GM23338 (cell line): Measurements from ENCODE around the gene TIMP4. TPM values are rescaled to one million over a fixed set of nuclear protein-coding genes. Genes with fewer than 3 reads are reported as not detected.

Experiments
- ATAC-seq: fragments of 200-7000 bp; cut with Tn5 transposase; 3 replicates; pipeline ENCODE4 v1.9.1; 2020
- DNase-seq: peaks from one replicate; pipeline ENCODE4 v3.0.0-alpha.2; 2015; ENCODE audit warnings: low spot score
- H2AFZ ChIP-seq: fragments of 200-600 bp; sonication (generic); 2 replicates; pipeline ENCODE4 v1.8.0; 2016; ENCODE audit warnings: antibody characterized with exemption, mild to moderate bottlenecking, moderate library complexity
- H3F3A ChIP-seq: fragments of 200-600 bp; sonication (generic); replicated peaks from 2 replicates; pipeline ENCODE4 v1.8.0; 2017; ENCODE audit warnings: antibody characterized with exemption, mixed run types, low read depth
- H3K27ac ChIP-seq: fragments of 200-600 bp; sonication (generic); 2 replicates; pipeline ENCODE4 v1.6.1; 2016; ENCODE audit warnings: low read depth
- H3K27me3 ChIP-seq: fragments of 200-600 bp; sonication (generic); 2 replicates; pipeline ENCODE4 v1.8.0; 2016; ENCODE audit warnings: mild to moderate bottlenecking, mixed run types, moderate library complexity; ENCODE audit not compliant: insufficient read depth
- H3K36me3 ChIP-seq: fragments of 200-600 bp; sonication (generic); 2 replicates; pipeline ENCODE4 v1.8.0; 2016; ENCODE audit warnings: mild to moderate bottlenecking; ENCODE audit not compliant: insufficient read depth
- H3K4me1 ChIP-seq: fragments of 200-600 bp; sonication (generic); 2 replicates; pipeline ENCODE4 v1.8.0; 2016; ENCODE audit warnings: mild to moderate bottlenecking, moderate library complexity; ENCODE audit not compliant: insufficient read depth
- H3K4me2 ChIP-seq: fragments of 200-600 bp; sonication (generic); 2 replicates; pipeline ENCODE4 v1.7.1; 2017; ENCODE audit warnings: mixed run types
- H3K4me3 ChIP-seq: fragments of 200-600 bp; sonication (generic); 2 replicates; pipeline ENCODE4 v1.6.1; 2016; ENCODE audit warnings: mixed run types
- H3K79me2 ChIP-seq: fragments of 200-600 bp; sonication (generic); replicated peaks from 2 replicates; pipeline ENCODE4 v1.8.0; 2017; ENCODE audit warnings: mild to moderate bottlenecking; ENCODE audit not compliant: insufficient read depth
- H3K9me2 ChIP-seq: fragments of 200-600 bp; sonication (generic); 2 replicates; pipeline ENCODE4 v1.8.0; 2017; ENCODE audit not compliant: insufficient read depth
- H4K20me1 ChIP-seq: fragments of 200-600 bp; sonication (generic); replicated peaks from 2 replicates; pipeline ENCODE4 v1.8.0; 2017; ENCODE audit warnings: mild to moderate bottlenecking; ENCODE audit not compliant: insufficient read depth
- H3K27ac Mint-ChIP-seq: 2 replicates; pipeline ENCODE4 v1.8.0; 2020; ENCODE audit warnings: inconsistent platforms, mild to moderate bottlenecking, moderate library complexity, mixed read lengths
- H3K27me3 Mint-ChIP-seq: 3 replicates; pipeline ENCODE4 v1.8.0; 2022; ENCODE audit warnings: low read depth, mild to moderate bottlenecking, moderate library complexity, mixed read lengths, inconsistent platforms; ENCODE audit not compliant: insufficient read depth, poor library complexity
- H3K36me3 Mint-ChIP-seq: 3 replicates; pipeline ENCODE4 v1.8.0; 2021; ENCODE audit warnings: low read depth, mild to moderate bottlenecking, inconsistent platforms, moderate library complexity, mixed read lengths
- H3K4me1 Mint-ChIP-seq: 3 replicates; pipeline ENCODE4 v1.8.0; 2020; ENCODE audit warnings: mild to moderate bottlenecking, inconsistent platforms, mixed read lengths
- H3K4me3 Mint-ChIP-seq: 3 replicates; pipeline ENCODE4 v1.8.0; 2021; ENCODE audit warnings: moderate library complexity, mild to moderate bottlenecking, inconsistent platforms, mixed read lengths
- H3K9me3 Mint-ChIP-seq: 3 replicates; pipeline ENCODE4 v1.8.0; 2020; ENCODE audit warnings: moderate library complexity, mild to moderate bottlenecking, inconsistent platforms, mixed read lengths
- CREB1 ChIP-seq: fragments of 250-450 bp; sonication (Bioruptor Pico); IDR thresholded peaks from 2 replicates; pipeline ENCODE4 v1.5.0; 2020; ENCODE audit warnings: low read depth, mild to moderate bottlenecking, moderate library complexity
- EZH2 ChIP-seq: fragments of 200-600 bp; sonication (generic); IDR thresholded peaks from one replicate; pipeline ENCODE4 v1.8.0; 2017; ENCODE audit warnings: antibody characterized with exemption, mild to moderate bottlenecking, low read depth; ENCODE audit not compliant: unreplicated experiment
- EZH2phosphoT487 ChIP-seq: fragments of 200-600 bp; sonication (generic); IDR thresholded peaks from one replicate; pipeline ENCODE4 v1.8.1; 2018; ENCODE audit warnings: antibody characterized with exemption; ENCODE audit not compliant: unreplicated experiment
- JUNB ChIP-seq: IDR thresholded peaks from one replicate; pipeline ENCODE4 v1.6.1; 2016; ENCODE audit warnings: antibody characterized with exemption; ENCODE audit not compliant: unreplicated experiment
- NANOG ChIP-seq: IDR thresholded peaks from 2 replicates; pipeline ENCODE4 v1.6.1; 2016; ENCODE audit warnings: antibody characterized with exemption, borderline replicate concordance
- POLR2AphosphoS5 ChIP-seq: IDR thresholded peaks from 2 replicates; pipeline ENCODE4 v1.6.1; 2016; ENCODE audit warnings: antibody characterized with exemption, low read depth
- STAT1 ChIP-seq: IDR thresholded peaks from one replicate; pipeline ENCODE4 v1.6.1; 2016; ENCODE audit warnings: antibody characterized with exemption; ENCODE audit not compliant: unreplicated experiment
- ZNF114 ChIP-seq: fragments of 250-450 bp; sonication (Bioruptor Pico); IDR thresholded peaks from 2 replicates; pipeline ENCODE4 v1.5.0; 2020; ENCODE audit warnings: mild to moderate bottlenecking, moderate library complexity
- ZNF331 ChIP-seq: fragments of 250-450 bp; sonication (Bioruptor Pico); IDR thresholded peaks from 2 replicates; pipeline ENCODE4 v1.5.0; 2020; ENCODE audit warnings: low read depth, mild to moderate bottlenecking, moderate library complexity
- polyA plus RNA-seq: library from polyadenylated mRNA; unstranded; fragments of >200 nt; fragmentation: Nextera tagmentation; extraction: Ambion mirVana; gene quantifications from 2 replicates; pipeline ENCODE4 v1.2.1, GENCODE V29; 2016
- total RNA-seq: library from RNA; depleted of rRNA; stranded (reverse); fragments of >200 nt; shearing (Covaris generic); gene quantifications from 2 replicates; pipeline ENCODE4 v1.2.3, GENCODE V29; 2014
- TF ChIP-seq, protein P1 (sequence below): IDR thresholded peaks from 2 replicates; pipeline ENCODE4 v1.6.1; 2016; ENCODE audit warnings: antibody characterized with exemption
- TF ChIP-seq, protein P2 (sequence below): fragments of 250-450 bp; sonication (Bioruptor Pico); IDR thresholded peaks from 2 replicates; pipeline ENCODE4 v1.5.0; 2020; ENCODE audit warnings: mild to moderate bottlenecking, moderate library complexity
- TF ChIP-seq, protein P3 (sequence below): IDR thresholded peaks from one replicate; pipeline ENCODE4 v1.6.1; 2018; ENCODE audit warnings: antibody characterized with exemption; ENCODE audit not compliant: unreplicated experiment
- TF ChIP-seq, protein P4 (sequence below), 2 experiments: fragments of 200-600 bp in 1 of 2; sonication (generic) in 1 of 2; conservative IDR thresholded peaks; 2 replicates each; pipeline versions ENCODE4 v1.5.1 to v1.6.1; 2016 to 2017; ENCODE audit warnings: antibody characterized with exemption in 2 of 2, low read depth in 2 of 2, mild to moderate bottlenecking in 2 of 2, moderate library complexity in 1 of 2

The TIMP4 gene
- total and polyA plus RNA-seq, 2 experiments from 2014 or later = 6.7 to 11.1 TPM

DNA sequence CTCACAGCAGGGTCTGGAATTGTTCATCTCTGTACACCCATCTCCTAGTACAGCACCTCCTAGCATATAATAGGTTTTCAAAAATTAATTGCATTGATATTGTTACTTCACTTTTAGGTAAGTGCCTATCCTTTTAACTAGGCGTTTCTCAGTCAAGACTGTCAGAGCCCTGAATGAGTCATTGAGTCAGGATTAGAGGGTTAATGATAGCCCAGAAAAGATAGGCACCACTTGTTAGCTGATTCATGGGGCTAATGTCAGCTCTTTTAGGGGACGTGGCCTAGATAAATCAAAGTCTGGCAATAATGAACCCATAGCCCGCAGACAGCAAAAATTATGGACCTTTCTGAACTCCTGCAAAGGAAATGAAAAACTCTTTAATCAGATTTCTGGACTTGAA, 42.9 kb downstream of the TIMP4 start:
- Histone ChIP-seq H4K20me1 (no peaks in the 10 kb centered on the region), H3K4me2 (no peak overlapping the region), H3K27ac (no peak overlapping the region), H3K27me3 (no peaks in the 10 kb centered on the region), H3K36me3 (no peaks in the 10 kb centered on the region), H3K79me2 (no peaks in the 10 kb centered on the region), H3K4me1 (no peaks in the 10 kb centered on the region), H3K4me3 (no peak overlapping the region), H3K9me2 (peaks cover 4% of the 10 kb centered on the region; the same call in 1 of the 2 replicates), H3F3A (no peaks in the 10 kb centered on the region), H2AFZ (no peak overlapping the region)
- Mint-ChIP-seq H3K27me3 (peaks cover 2% of the 10 kb centered on the region), H3K27ac (no peak overlapping the region), H3K4me1 (no peaks in the 10 kb centered on the region), H3K4me3 (no peak overlapping the region), H3K9me3 (peaks cover 6% of the 10 kb centered on the region), H3K36me3 (peaks cover 10% of the 10 kb centered on the region)
- DNase-seq (no peak), ATAC-seq (no peak)
- TF ChIP-seq, protein P1, sequence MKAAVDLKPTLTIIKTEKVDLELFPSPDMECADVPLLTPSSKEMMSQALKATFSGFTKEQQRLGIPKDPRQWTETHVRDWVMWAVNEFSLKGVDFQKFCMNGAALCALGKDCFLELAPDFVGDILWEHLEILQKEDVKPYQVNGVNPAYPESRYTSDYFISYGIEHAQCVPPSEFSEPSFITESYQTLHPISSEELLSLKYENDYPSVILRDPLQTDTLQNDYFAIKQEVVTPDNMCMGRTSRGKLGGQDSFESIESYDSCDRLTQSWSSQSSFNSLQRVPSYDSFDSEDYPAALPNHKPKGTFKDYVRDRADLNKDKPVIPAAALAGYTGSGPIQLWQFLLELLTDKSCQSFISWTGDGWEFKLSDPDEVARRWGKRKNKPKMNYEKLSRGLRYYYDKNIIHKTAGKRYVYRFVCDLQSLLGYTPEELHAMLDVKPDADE = no peak
- TF ChIP-seq NANOG = no peak
- TF ChIP-seq, protein P2, sequence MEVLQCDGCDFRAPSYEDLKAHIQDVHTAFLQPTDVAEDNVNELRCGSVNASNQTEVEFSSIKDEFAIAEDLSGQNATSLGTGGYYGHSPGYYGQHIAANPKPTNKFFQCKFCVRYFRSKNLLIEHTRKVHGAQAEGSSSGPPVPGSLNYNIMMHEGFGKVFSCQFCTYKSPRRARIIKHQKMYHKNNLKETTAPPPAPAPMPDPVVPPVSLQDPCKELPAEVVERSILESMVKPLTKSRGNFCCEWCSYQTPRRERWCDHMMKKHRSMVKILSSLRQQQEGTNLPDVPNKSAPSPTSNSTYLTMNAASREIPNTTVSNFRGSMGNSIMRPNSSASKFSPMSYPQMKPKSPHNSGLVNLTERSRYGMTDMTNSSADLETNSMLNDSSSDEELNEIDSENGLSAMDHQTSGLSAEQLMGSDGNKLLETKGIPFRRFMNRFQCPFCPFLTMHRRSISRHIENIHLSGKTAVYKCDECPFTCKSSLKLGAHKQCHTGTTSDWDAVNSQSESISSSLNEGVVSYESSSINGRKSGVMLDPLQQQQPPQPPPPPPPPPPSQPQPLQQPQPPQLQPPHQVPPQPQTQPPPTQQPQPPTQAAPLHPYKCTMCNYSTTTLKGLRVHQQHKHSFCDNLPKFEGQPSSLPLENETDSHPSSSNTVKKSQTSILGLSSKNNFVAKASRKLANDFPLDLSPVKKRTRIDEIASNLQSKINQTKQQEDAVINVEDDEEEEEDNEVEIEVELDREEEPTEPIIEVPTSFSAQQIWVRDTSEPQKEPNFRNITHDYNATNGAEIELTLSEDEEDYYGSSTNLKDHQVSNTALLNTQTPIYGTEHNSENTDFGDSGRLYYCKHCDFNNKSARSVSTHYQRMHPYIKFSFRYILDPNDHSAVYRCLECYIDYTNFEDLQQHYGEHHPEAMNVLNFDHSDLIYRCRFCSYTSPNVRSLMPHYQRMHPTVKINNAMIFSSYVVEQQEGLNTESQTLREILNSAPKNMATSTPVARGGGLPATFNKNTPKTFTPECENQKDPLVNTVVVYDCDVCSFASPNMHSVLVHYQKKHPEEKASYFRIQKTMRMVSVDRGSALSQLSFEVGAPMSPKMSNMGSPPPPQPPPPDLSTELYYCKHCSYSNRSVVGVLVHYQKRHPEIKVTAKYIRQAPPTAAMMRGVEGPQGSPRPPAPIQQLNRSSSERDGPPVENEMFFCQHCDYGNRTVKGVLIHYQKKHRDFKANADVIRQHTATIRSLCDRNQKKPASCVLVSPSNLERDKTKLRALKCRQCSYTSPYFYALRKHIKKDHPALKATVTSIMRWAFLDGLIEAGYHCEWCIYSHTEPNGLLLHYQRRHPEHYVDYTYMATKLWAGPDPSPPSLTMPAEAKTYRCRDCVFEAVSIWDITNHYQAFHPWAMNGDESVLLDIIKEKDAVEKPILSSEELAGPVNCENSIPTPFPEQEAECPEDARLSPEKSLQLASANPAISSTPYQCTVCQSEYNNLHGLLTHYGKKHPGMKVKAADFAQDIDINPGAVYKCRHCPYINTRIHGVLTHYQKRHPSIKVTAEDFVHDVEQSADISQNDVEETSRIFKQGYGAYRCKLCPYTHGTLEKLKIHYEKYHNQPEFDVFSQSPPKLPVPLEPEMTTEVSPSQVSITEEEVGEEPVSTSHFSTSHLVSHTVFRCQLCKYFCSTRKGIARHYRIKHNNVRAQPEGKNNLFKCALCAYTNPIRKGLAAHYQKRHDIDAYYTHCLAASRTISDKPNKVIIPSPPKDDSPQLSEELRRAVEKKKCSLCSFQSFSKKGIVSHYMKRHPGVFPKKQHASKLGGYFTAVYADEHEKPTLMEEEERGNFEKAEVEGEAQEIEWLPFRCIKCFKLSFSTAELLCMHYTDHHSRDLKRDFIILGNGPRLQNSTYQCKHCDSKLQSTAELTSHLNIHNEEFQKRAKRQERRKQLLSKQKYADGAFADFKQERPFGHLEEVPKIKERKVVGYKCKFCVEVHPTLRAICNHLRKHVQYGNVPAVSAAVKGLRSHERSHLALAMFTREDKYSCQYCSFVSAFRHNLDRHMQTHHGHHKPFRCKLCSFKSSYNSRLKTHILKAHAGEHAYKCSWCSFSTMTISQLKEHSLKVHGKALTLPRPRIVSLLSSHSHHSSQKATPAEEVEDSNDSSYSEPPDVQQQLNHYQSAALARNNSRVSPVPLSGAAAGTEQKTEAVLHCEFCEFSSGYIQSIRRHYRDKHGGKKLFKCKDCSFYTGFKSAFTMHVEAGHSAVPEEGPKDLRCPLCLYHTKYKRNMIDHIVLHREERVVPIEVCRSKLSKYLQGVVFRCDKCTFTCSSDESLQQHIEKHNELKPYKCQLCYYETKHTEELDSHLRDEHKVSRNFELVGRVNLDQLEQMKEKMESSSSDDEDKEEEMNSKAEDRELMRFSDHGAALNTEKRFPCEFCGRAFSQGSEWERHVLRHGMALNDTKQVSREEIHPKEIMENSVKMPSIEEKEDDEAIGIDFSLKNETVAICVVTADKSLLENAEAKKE (CRISPR knock-in tag) = no peak
- no peak for TF ChIP-seq EZH2
- no peak for TF ChIP-seq ZNF331 (CRISPR knock-in tag)
- TF ChIP-seq POLR2AphosphoS5 = no peak
- TF ChIP-seq CREB1 (CRISPR knock-in tag) = no peak
- no peak for TF ChIP-seq ZNF114
- TF ChIP-seq STAT1 = no peak
- TF ChIP-seq, protein P3, sequence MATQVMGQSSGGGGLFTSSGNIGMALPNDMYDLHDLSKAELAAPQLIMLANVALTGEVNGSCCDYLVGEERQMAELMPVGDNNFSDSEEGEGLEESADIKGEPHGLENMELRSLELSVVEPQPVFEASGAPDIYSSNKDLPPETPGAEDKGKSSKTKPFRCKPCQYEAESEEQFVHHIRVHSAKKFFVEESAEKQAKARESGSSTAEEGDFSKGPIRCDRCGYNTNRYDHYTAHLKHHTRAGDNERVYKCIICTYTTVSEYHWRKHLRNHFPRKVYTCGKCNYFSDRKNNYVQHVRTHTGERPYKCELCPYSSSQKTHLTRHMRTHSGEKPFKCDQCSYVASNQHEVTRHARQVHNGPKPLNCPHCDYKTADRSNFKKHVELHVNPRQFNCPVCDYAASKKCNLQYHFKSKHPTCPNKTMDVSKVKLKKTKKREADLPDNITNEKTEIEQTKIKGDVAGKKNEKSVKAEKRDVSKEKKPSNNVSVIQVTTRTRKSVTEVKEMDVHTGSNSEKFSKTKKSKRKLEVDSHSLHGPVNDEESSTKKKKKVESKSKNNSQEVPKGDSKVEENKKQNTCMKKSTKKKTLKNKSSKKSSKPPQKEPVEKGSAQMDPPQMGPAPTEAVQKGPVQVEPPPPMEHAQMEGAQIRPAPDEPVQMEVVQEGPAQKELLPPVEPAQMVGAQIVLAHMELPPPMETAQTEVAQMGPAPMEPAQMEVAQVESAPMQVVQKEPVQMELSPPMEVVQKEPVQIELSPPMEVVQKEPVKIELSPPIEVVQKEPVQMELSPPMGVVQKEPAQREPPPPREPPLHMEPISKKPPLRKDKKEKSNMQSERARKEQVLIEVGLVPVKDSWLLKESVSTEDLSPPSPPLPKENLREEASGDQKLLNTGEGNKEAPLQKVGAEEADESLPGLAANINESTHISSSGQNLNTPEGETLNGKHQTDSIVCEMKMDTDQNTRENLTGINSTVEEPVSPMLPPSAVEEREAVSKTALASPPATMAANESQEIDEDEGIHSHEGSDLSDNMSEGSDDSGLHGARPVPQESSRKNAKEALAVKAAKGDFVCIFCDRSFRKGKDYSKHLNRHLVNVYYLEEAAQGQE = no peak
- no peak for TF ChIP-seq EZH2phosphoT487
- TF ChIP-seq, protein P4, sequence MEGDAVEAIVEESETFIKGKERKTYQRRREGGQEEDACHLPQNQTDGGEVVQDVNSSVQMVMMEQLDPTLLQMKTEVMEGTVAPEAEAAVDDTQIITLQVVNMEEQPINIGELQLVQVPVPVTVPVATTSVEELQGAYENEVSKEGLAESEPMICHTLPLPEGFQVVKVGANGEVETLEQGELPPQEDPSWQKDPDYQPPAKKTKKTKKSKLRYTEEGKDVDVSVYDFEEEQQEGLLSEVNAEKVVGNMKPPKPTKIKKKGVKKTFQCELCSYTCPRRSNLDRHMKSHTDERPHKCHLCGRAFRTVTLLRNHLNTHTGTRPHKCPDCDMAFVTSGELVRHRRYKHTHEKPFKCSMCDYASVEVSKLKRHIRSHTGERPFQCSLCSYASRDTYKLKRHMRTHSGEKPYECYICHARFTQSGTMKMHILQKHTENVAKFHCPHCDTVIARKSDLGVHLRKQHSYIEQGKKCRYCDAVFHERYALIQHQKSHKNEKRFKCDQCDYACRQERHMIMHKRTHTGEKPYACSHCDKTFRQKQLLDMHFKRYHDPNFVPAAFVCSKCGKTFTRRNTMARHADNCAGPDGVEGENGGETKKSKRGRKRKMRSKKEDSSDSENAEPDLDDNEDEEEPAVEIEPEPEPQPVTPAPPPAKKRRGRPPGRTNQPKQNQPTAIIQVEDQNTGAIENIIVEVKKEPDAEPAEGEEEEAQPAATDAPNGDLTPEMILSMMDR (conservative IDR thresholded peaks at IDR 0.05; ENCODE audit: low read depth in 2 of 2) = no peak
- no peak for TF ChIP-seq JUNB
